HG03354 (cell line): Measurements from ENCODE around the gene AGPAT3.
"Not testable (repeated sequence)": the region's sequence is repeated elsewhere in the genome, so short reads cannot be mapped to it uniquely, and the experiment has no call there.

Experiments used
- ATAC-seq: cut with Tn5 transposase; IDR thresholded peaks from one replicate; pipeline ENCODE4 v1.9.1; 2021; ENCODE audit warnings: mild to moderate bottlenecking; ENCODE audit not compliant: unreplicated experiment, poor library complexity, severe bottlenecking

AGPAT3 gene

DNA sequence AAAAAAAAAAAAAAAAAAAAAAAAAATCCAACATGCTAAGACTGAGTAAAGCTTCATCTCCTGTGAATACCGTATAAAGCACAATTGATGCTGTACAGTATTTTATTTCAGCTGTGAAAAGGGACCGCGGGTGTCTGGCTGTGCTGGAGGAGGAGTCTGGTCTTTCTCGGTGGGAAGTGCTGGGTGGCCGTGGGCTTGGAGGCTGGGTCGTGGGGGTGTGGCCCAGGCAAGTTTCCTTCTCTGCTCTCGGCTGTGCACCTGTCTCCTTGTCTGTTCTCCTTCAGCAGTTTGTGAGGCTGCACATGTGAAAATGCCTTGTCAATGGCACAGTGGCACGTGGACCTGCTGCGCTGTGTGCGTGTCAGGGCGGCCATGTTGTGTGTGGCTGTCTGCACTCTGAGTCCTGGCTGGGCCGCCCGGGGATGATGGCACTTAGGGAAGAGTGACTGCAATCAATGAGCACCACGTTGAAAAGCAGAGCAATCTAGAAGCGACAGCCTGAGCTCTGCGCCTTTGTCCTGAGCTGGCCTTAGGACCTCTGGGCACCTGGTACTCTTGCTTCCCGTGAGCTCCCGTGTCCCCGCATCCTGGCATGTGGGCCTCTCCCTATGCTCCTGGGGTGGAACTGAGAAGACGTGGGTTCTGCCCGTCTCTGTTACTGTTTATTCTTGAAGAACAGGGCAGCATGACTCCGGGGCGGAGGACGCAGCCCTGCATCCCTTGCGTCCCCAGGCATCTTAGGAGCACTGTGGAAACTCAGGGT is 14.5 kb downstream of the AGPAT3 start:
- ATAC-seq, result no peak

DNA sequence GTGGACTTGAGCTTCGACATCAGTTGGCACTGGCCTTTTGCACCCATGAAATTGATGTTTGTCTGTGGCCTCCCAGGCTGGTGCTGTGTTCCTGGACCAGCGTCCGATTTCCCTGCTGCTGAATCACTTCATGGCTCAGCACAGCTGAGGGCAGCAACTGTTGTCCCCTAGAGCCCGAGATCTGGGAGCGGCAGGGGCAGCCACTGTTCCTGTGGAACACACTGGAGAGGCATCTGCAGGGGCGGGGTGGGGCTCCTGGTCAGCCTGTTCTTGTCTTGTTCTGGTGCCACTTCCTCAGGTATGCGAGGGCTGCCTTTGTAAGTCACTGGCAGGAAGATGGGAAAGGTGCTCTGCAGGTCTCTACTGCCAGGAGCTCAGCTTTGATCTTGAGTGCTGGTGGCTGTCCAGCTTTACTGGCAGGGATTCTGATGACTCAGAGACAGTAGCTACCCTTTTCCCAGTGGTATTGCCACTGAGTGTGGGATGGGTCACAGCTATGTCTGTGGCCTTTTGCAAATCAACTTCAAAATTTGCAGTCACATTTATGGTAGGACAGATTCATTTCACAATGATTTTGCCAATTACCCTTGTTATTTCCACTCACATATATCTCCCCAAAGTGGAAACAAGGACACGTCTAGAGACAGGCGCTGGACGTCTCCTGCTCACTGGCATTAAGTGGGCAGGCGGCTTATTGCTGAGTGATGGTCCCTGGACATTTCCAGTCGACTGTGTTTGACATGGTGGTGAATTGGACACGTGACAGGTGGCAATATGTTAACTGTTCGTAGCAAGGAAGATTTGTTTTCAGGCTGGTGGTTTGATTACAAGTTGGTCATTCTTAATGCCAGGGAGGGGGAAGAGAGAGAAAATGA is 15.3 kb downstream of the AGPAT3 start:
- no peak for ATAC-seq

DNA sequence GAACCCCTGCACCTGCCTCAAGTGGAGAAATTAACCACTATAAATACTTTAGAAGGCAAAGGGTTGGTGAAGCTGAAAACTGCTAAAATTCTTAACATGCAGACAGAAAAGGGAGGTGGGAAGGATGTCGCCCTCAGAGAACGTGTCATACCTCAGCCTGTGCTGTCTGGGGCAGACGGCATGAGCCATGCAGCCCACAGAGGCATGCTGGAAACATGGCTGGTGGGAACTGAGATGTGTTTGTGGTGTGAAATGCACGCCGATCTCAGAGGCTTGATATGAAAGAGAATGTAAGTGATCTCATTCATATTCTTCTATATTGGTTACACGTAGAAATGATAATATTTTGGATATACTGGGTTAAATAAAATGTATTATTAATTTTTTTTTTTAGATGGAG is 16.3 kb downstream of the AGPAT3 start:
- no peak for ATAC-seq

DNA sequence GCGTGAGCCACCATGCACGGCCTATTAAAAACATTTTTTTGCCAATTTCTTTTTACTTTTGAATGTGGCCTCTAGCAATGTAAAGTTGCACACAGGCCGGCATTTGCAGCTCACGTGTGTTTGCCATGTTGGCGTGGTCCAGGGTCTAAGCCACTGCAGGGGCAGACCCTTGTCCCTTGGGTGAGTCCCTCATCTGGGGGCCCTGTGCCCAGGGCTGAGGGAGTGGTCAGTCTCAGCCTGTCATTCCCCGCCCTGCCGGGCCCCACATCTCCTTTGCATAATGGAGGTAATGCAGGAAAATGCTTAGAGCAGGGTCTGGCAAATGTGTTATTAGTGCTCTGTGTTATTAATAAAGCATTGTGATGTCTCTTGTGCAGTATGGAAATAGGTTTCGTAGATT is 16.9 kb downstream of the AGPAT3 start:
- ATAC-seq, result no peak

DNA sequence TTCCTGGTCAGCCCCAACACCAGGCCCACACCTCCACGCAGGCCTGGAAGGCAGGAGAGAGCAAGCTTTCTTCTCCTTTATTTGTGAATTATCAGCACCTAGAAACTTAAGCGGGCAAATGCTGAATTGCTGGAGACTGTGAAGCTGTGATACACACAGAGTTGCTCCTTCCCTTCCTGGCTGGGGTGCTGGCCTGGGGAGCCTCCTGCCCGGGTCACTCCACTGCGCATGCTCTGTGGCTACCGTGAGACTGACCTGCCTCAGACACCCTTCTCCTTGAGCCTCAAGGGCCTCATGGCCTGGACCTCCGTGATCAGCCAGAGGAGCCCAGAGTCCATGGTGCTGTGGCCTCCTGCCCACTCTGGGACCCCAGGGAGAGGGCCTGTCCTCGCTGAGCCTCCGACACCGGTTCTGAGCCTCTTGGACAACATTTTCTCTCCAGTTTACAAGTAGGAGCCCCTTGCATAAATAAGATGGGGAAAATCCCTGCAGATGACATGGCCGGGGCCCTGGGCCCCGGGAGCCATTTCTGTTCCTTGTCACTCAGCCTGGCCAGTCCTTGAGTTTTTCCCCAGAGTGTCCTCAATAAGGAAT is 18.0 kb downstream of the AGPAT3 start:
- ATAC-seq, result no peak

DNA sequence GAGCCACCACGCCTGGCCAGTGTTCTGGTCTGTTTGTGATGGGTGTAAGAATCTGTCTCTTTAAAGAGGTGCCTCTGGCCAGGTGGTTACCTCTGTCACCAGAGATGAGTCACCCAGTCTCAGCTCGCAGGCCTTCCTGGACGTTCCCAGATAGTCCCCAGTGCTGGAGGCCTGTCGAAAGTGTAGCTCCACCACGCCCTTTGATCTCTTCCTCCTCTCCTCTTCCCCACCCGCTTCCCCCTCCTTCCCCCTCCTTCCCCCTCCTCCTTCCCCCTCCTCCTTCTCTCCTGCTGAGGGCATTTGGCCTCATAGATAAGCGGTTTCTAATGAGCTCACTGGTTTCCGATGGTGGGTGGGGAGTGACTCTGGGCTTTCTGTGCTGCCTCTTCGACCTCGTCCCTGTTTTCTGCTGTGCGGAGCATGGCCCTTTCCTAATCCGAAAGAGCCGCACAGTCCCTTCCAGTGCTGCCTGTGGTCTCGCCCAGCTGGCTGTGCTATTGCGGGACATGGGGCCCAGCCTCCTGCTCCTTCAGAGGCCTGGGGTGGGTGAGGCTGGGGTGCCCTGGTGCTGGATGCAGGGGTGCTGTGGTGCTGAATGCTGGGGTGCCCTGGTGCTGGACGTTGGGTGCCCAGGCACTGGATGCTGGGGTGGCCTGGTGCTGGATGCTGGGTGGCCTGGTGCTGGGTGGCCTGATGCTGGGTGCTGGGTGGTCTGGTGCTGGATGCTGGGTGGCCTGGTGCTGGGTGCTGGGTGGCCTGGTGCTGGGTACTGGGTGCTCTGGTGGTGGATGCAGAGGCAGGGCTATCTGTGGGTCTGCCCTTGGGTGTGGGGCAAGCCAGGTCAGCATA is 19.2 kb downstream of the AGPAT3 start:
- ATAC-seq, result no peak

DNA sequence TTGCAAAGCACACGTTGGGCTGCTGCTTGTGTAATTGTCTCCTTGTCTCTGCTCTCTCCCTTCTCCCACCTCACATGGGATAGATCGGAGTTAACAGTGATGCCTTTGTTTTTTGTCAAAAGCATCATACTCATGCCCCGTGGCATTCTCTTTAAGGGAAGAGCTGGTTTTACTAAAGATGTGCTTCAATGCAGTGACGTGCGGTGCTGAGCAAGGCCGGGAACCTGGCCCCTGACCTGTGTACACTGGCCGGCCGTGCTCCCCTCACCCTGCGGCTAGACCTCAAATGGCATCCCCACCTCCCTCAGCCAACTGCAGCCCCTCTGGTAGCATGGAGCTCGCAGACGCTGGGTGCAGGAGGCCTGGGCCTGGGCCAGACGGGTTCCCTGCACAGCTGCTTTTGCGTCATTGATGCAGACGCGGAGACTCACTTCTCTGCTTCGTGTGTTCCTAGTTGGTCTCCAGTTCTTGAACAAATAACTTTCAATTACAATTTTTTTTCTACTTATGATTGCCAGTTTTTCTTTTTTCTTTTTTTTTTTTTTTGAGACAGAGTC is 19.9 kb downstream of the AGPAT3 start:
- ATAC-seq, result no peak

DNA sequence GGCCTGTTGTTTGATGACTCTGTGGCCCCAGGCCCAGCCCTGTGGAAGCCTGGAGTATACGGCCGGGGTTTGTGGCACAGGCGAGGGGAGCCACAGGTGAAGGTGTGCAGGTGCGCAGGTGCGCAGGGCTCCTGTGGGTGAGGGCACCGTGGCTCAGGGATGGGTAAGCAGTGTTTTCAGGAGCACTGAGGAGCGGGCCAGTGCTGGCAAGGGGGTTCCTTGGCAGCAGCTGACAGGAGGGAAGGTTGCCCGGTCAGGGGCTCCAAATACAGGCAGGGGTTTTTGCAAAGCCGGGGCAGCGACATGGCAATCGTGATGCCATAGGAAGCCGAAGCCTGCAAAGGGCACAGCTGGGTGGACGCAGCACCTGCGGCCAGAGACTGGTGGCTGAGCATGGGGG is 20.7 kb downstream of the AGPAT3 start:
- ATAC-seq, result no peak

DNA sequence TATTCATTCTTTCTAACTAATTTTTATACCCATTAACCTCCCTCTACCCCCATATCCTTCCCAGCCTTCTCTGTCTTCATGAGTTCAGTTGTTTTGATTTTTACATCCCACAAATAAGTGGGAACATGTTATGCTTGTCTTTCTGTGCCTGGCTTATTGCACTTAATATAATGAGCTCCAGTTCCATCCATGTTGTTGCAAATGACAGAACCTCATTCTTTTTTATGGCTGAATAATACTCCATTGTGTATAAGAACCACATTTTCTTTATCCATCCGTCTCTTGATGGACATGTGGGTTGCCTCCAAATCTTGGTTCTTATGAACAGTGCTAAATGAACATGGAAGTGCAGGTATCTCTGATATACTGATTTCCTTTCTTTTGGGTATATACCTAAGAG is 21.5 kb downstream of the AGPAT3 start:
- ATAC-seq, result no peak

DNA sequence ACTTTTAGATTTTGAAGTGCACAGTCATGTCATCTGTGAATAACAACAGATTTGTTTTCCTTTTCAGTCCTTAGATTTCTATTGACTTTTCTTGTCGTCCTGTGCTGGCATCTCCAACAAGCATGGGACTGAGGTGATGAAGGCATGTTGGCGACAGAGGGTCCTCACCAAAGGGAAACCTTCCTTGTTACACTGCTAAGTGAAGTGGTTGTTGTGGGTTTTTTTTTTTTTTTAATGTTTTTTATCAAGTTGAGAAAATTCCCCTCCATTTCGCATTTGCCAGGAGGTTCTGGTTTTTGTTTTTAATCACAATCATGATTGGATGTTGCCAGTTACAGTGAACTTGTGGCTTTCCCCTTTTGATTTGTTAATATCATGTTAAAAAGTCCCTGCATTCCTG is 24.0 kb downstream of the AGPAT3 start:
- no peak for ATAC-seq

DNA sequence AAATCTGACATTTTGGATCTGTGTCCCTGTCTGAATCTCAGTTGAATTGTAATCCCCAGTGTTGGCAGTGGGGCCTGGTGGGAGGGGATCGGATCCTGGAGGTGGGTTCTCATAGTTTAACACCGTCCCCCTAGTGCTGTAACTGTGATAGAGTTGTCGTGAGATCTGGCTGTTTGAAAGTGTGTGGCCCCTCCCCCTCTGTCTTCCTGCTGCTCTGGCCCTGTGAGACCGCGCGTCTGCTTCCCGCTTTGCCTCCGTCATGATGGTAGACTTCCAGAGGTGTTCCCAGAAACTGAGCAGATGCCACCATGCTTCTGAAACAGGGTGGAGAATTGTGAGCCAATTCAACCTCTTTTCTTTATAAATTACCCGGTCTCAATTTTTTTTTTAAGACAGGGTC is 25.0 kb downstream of the AGPAT3 start:
- ATAC-seq, result no peak

DNA sequence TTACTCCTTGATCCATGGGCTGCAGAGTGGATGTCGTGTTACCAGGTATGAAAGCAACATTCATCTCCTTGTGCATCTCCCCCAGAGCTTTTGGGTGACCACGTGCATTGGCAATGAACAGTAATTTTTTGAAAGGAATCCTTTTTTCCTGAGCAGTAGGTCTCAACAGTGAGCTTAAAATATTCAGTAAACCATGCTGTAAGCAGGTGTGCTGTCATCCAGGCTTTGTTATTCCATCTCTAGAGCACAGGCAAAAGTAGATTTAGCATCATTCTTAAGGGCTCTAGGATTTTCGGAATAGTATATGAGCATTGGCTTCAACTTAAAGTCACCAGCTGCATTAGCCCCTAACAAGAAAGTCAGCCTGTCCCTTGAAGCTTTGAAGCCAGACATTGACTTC is 27.3 kb downstream of the AGPAT3 start:
- no peak for ATAC-seq

DNA sequence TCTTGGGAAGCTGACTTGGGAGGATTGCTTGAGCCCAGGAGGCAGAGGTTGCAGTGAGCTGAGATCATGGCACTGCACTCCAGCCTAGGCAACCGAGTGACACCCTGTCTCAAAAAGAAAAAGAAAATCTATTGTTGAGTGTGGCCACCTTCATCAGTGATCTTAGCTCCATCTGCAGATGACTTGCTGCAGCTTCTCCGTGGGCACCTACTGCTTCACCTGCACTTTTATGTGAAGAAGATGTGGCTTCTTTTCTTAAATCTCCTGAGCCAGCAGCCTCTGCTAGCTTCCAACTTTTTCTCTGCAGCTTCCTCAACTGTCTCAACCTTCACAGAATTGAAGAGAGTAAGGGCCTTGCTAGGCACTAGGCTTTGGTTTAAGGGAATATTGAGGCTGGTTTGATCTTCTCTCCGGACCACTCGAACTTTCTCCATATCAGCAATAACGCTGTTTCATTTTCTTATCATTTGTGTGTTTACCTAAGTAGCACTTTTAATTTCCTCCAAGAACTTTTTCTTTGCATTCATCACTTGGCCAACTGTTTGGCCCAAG is 28.0 kb downstream of the AGPAT3 start:
- ATAC-seq, result peak; percentile 27

DNA sequence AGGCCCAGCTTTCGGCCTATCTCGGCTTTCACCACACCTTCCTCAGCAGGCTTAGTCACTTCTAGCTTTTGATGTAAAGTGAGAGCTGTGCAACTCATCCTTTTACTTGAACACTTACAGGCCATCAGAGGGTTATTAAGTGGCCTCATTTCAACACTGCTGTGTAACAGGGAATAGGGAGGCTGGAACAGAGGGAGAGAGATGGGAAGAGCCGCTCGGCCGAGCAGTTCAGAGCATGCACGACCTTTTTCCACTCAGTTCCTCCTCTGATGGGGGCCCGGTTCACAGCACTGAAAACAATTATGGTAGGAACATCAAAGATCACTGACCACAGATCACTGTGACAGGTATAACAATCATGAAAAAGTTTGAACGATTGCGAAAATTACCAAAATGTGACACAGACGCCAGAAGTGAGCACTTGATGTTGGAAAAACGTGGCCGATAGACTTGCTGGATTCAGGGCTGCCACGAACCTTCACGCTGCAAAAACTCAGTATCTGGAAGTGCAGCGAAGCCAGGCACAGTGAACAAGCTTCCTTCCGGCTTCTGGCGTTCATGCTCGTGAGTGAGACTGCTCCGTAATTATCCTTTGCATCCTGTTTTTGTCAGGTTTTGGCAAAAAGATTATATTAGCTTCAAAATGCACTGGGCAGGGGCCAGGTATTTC is 28.6 kb downstream of the AGPAT3 start:
- ATAC-seq, result peak; percentile 66

DNA sequence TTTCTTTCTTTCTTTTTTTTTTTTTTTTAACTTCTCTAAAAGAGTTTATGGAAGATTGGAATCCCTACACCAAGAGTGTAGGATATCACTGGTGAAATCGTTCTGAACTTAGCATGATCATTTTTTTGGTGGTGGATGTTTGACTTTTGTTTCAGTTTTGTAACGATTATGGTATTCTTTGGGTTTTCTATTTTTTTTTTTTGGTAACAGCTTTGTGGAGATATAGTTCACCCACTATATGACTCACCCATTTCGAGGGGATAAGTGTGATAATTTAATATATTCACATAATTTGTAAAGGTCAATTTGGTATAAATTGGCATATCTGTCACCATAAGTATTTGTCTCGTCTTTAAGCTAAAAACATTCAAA is 29.2 kb downstream of the AGPAT3 start:
- no peak for ATAC-seq

DNA sequence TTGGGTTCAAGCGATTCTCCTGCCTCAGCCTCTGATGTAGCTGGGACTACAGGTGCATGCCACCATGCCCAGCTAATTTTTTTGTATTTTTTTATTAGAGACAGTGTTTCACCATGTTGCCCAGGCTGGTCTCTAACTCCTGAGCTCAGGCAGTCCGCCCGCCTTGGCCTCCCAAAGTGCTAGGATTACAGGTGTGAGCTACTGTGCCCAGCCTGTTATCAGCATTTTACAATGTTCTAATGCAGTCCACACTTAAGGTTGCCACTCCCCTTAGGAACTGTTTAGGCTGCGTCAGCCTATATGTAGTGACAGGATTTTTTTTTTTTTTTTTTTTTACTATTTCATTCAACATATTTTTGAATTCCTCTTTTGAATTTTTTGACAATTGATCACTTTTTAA is 30.2 kb downstream of the AGPAT3 start:
- no peak for ATAC-seq

DNA sequence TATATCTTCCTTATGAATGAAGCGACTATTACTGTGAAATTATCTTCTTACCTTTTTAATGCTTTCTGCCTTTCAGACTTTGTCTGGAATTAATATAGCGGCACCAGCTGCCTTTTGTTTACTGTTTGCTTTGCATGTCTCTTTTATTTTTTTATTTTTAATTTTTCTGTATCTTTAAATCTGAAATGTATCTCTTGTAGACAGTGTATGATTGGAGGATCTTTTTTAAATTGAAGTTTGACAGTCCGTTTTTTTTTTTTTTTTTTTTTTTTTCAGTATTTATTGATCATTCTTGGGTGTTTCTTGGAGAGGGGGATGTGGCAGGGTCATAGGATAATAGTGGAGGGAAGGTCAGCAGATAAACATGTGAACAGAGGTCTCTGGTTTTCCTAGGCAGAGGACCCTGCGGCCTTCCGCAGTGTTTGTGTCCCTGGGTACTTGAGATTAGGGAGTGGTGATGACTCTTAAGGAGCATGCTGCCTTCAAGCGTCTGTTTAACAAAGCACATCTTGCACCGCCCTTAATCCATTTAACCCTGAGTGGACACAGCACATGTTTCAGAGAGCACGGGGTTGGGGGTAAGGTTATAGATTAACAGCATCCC is 31.8 kb downstream of the AGPAT3 start:
- ATAC-seq, result not testable (repeated sequence)

DNA sequence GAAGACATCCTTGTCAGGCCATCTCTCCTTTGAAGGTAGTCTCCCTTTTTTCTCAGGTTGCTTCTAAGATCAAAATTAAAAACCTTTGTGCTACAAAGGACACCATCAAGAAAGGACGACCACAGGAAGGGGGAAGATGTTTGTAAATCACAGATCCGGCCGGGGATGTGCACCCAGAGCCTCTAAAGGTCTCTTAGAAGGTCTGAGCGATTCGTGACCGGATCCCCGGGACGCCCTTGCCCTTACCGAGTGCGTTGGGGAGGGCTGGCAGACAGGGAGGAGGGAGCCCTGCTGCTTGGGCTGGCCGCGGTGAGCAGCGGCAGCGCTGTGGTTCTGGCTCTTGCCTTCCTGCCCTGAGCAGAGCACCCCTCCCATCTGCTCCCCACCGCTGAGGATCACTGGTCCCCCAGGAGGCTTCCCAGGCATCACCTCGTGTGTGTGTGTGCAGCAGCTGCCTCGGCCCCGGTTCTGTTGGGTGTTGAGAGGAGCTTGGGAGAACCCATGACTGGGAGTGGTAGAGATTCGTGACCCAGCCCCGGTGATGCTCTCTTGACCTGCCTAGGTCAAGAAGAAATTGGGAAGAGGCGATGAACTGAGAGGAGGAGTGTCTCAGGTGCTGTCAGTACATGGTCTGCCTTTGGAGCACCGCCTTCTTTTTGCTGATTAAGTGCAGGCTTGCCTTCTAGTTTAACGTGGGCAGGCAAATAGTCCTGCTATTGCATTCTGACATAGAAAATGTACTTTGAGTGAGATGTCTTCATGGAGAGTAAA is 34.5 kb downstream of the AGPAT3 start:
- ATAC-seq, result no peak
